Measurements from ENCODE around the gene HLCS. TPM values are rescaled to one million over a fixed set of nuclear protein-coding genes. Genes with fewer than 3 reads are reported as not detected.

The HLCS gene
- total and polyA plus RNA-seq, 2 of the 4 experiments (the other 2 are of a cell fraction) = 10.6 to 21.0 TPM

- H3K23ac ChIP-seq (ENCODE audit: low read depth, low read length) = no peak overlapping the region
- H3K4me1 ChIP-seq (ENCODE audit: control insufficient read depth, insufficient read depth, low read length) = peaks cover 6% of the 10 kb centered on the region; the same call in 1 of the 2 replicates
- H3K79me1 ChIP-seq (ENCODE audit: low read depth in 1 of 2, low read length in 2 of 2) = peaks cover 0 to 8% of the 10 kb centered on the region in 2 experiments; a peak in 1 of 4 replicates
- no peak overlapping the region for H3K18ac ChIP-seq (ENCODE audit: low read depth, low read length)
- no peak overlapping the region for H2BK20ac ChIP-seq (ENCODE audit: low read depth, low read length)
- ChIA-PET POLR2A (ENCODE audit: unreplicated experiment) (no interaction called here), CTCF (interaction anchor here (0.9 kb wide), 1 partner anchor 52 kb away, joined by 3 read pairs; no protein-coding TSS in a partner anchor)
- H2BK120ac ChIP-seq (ENCODE audit: low read depth, low read length) = no peak overlapping the region
- H3K4me3 ChIP-seq (ENCODE audit: insufficient read depth, low read depth, low read length) = no peak overlapping the region
- no peak overlapping the region for H2AK9ac ChIP-seq (replicated peaks; ENCODE audit: low read depth, low read length, poor library complexity)
- H2AFZ ChIP-seq (replicated peaks; ENCODE audit: low read length, poor library complexity) = no peak overlapping the region
- no peaks in the 10 kb centered on the region for H3K27me3 ChIP-seq (ENCODE audit: control insufficient read depth, insufficient read depth, low read length)
- no peak overlapping the region for H3K14ac ChIP-seq (replicated peaks; ENCODE audit: low read depth, low read length)
- intact Hi-C loops (cut with micrococcal nuclease) (loop anchor here (2.0 kb wide), 1 partner anchor 85 kb away; the partner anchor contains the start of genes PIGP and TTC3), dilution Hi-C loops (cut with HindIII; ENCODE audit: low sequenced_read_pairs, unreplicated experiment) (no loop called here), in situ Hi-C loops (cut with MboI; ENCODE audit: low sequenced_read_pairs) (no loop called here)
- no peaks in the 10 kb centered on the region for H4K20me1 ChIP-seq (ENCODE audit: insufficient read depth, low read length)
- no peaks in the 10 kb centered on the region for H3K9me3 ChIP-seq (ENCODE audit: control insufficient read depth, insufficient read depth, low read length)
- DNase-seq (no peak), ATAC-seq (ENCODE audit: low read depth) (no peak)
- no peak overlapping the region for H3K56ac ChIP-seq (ENCODE audit: extremely low read depth, insufficient read depth, low read length)
- no peak overlapping the region for H2BK5ac ChIP-seq (ENCODE audit: low read depth, low read length, poor library complexity, severe bottlenecking)
- H3K36me3 ChIP-seq (ENCODE audit: control insufficient read depth, insufficient read depth, low read length) = no peaks in the 10 kb centered on the region
- no peak overlapping the region for H3K4ac ChIP-seq (ENCODE audit: low read depth, low read length)
- no peak overlapping the region for H4K91ac ChIP-seq (ENCODE audit: insufficient read depth, low read depth, low read length)
- H3K27ac ChIP-seq (ENCODE audit: insufficient read depth, low read length) = no peak overlapping the region
- TF ChIP-seq MXI1 (IDR thresholded peaks at IDR 0.05; ENCODE audit: borderline replicate concordance, low read depth, low read length) (no peak), RAD21 (IDR thresholded peaks at IDR 0.05; ENCODE audit: low read length) (no peak), MAZ (IDR thresholded peaks at IDR 0.05; ENCODE audit: borderline replicate concordance, low read depth, low read length) (no peak), USF2 (IDR thresholded peaks at IDR 0.05; ENCODE audit: low read depth, low read length) (no peak), BHLHE40 (IDR thresholded peaks at IDR 0.05; ENCODE audit: low read depth, low read length) (no peak), MAFK (IDR thresholded peaks at IDR 0.05; ENCODE audit: low read depth, low read length) (no peak), CEBPB (IDR thresholded peaks at IDR 0.05; ENCODE audit: low read depth, low read length) (no peak)
- TF ChIP-seq, protein P1, sequence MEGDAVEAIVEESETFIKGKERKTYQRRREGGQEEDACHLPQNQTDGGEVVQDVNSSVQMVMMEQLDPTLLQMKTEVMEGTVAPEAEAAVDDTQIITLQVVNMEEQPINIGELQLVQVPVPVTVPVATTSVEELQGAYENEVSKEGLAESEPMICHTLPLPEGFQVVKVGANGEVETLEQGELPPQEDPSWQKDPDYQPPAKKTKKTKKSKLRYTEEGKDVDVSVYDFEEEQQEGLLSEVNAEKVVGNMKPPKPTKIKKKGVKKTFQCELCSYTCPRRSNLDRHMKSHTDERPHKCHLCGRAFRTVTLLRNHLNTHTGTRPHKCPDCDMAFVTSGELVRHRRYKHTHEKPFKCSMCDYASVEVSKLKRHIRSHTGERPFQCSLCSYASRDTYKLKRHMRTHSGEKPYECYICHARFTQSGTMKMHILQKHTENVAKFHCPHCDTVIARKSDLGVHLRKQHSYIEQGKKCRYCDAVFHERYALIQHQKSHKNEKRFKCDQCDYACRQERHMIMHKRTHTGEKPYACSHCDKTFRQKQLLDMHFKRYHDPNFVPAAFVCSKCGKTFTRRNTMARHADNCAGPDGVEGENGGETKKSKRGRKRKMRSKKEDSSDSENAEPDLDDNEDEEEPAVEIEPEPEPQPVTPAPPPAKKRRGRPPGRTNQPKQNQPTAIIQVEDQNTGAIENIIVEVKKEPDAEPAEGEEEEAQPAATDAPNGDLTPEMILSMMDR (conservative IDR thresholded peaks at IDR 0.05; ENCODE audit: low read depth, low read length) = no peak
- no TSS peak for BruUV-seq (replicated peaks)
- no peak overlapping the region for H3K9ac ChIP-seq (ENCODE audit: low read depth, low read length)
- no peak overlapping the region for H4K5ac ChIP-seq (ENCODE audit: low read depth, low read length)
- H2BK15ac ChIP-seq (ENCODE audit: low read depth, low read length) = no peak overlapping the region
- no peak overlapping the region for H3K4me2 ChIP-seq (ENCODE audit: low read depth, low read length)
- H2AK5ac ChIP-seq (ENCODE audit: low read depth, low read length) = no peak overlapping the region
- 0 out of 2 replicates have a peak, but pooled peaks cover 7% of the 10 kb centered on the region for H3K9me1 ChIP-seq (ENCODE audit: insufficient read depth, low read length)
- no peak overlapping the region for H4K8ac ChIP-seq (ENCODE audit: low read depth in 2 of 2, low read length in 2 of 2)
Observed at GRCh38 chr21:36987845-36988244, 21.4 kb upstream of the HLCS start.

Data from IMR-90 (cell line).